Ectodermal cell (in vitro differentiated cells): Measurements from ENCODE around the gene GIT1.

Source experiments
- H3K27ac ChIP-seq: 2 replicates; pipeline ENCODE4 v1.7.0; 2013; ENCODE audit warnings: mild to moderate bottlenecking, low read depth, low read length; ENCODE audit not compliant: insufficient read depth, poor library complexity, severe bottlenecking
- H3K27me3 ChIP-seq: 2 replicates; pipeline ENCODE4 v1.7.0; 2013; ENCODE audit warnings: mild to moderate bottlenecking, low read length; ENCODE audit not compliant: insufficient read depth, control insufficient read depth, poor library complexity, severe bottlenecking
- H3K36me3 ChIP-seq: one replicate; pipeline ENCODE4 v1.7.0; 2013; ENCODE audit warnings: low read length; ENCODE audit not compliant: control insufficient read depth, insufficient read depth
- H3K4me1 ChIP-seq: one replicate; pipeline ENCODE4 v1.7.0; 2013; ENCODE audit warnings: low read length; ENCODE audit not compliant: control insufficient read depth, insufficient read depth
- H3K4me3 ChIP-seq: 2 replicates; pipeline ENCODE4 v1.7.0; 2013; ENCODE audit warnings: low read depth, low read length, control low read depth; ENCODE audit not compliant: insufficient read depth
- H3K9me3 ChIP-seq: 2 replicates; pipeline ENCODE4 v1.7.0; 2013; ENCODE audit warnings: mild to moderate bottlenecking, low read length, moderate library complexity; ENCODE audit not compliant: control insufficient read depth
- WGBS, 2 experiments: methylation state at CpG; one replicate each; pipeline ENCODE4 v1.1.7; 2013; ENCODE audit warnings: missing lambda C conversion rate in 2 of 2; 5-methylcytosine and 5-hydroxymethylcytosine counted together

GIT1 gene

DNA sequence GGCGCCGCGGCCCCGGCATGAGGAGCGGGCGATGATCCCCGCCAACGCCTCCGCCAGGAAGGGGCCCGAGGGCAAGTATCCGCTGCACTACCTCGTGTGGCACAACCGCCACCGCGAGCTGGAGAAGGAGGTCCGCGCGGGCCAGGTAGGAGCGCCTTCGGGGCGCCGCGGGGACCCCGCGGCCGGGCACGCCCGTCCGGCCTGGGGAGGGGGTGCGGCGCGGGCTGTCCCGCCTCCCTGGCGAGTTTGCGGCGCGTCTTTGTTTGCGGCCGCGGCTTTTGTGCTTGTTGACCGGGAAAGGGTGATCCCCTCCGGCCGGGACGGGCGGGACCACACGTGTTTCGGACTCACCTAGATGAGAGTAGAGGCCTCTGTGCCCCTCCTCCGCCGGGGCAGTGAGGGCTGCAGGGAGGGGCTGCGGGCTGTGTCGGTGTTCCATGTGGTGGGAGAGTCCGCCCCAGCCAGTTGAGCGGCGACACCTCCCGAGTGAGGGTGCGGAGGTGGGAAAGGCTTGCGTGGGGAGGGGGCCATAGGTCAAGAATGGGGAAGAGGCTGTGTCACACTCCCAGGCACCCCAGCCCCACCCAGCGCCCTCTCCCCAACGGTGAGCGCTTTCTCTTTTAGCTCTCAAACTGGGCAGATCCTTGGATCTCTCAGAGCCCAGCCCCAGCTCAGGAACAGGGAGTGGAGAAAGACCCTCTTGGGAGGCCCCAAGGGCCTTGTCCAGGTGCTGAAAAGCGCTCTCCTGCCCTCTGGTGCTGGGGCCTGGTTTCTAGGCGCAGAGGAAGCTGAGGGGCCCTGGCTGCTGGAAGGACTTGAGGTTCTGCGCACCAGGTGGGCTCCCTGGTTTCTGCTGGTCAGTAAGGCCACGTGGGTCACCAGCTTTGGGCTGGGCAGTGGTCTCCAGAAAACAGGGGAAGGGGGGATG is 4.4 kb upstream of the GIT1 start:
- Histone ChIP-seq H3K27me3 (peaks cover 16% of the 10 kb centered on the region), H3K4me1 (peaks cover 63% of the 10 kb centered on the region), H3K36me3 (no peaks in the 10 kb centered on the region), H3K4me3 (peak overlapping the region; percentile 56), H3K27ac (no peak overlapping the region), H3K9me3 (no peaks in the 10 kb centered on the region)
- 2% methylated on average over 64 of the region's 64 CpGs for WGBS, 2 experiments

- H3K4me1 ChIP-seq, result peaks cover 66% of the 10 kb centered on the region
- whole genome bisulfite sequencing, 2 experiments, result 1% methylated on average over 96 of the region's 96 CpGs
- peaks cover 16% of the 10 kb centered on the region for H3K27me3 ChIP-seq
- H3K36me3 ChIP-seq, result no peaks in the 10 kb centered on the region
- peak within 1 kb of the TSS; percentile 56 for H3K4me3 ChIP-seq
- H3K27ac ChIP-seq, result peak within 1 kb of the TSS; percentile 74
- no peaks in the 10 kb centered on the region for H3K9me3 ChIP-seq
Measured at GRCh38 chr17:29592850-29593551, 3.6 kb upstream of the GIT1 start, which contains the start of gene ANKRD13B. Gene ANKRD13B, plus strand, starts transcription at chr17:29593132. Its CDS starts 490 bp downstream, at chr17:29593622.

DNA sequence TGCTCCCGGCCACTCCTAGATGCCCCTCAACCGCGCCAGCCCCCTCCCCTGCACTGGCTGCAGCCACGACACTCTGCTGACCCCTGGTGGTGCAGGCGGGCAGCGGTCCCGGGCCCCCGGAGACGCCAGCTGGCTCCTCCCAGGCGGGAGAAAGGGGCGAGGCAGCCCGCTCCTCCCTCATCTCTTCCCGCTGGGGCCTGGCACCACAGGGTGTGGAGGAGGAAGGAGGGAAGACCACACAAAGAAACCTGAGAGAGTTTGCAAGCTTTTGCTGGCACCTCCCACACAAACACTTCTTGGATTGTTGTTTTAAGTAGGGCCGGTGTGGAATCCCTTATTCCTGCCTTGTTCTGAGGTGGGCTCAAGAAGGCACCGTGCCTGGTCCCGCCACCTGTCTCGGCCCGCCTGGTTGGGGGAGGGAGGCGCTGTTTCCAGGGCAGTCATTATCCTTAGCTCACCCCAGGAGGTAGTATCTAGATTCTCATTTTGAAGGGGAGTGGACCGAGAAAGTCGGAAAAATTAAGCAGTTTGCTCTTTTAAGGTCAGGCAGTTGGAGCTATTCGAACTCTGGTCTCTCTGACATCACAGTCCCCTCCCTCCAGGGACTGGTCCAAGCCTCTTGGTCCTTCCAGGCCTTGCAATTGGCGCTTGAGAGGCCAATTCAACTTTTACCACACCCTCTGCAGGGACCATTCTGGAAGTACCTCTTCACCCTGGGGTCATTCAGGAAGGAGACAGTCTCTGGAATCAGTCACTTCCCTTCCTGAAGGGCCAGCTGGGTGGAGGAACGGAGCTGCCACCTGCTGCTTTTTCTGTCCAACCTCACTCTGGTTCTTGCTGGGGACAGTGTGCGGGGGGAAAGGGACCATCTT is 2.5 kb upstream of the GIT1 start:
- Histone ChIP-seq H3K4me3 (peak overlapping the region; percentile 42), H3K27me3 (peaks cover 16% of the 10 kb centered on the region), H3K36me3 (no peaks in the 10 kb centered on the region), H3K9me3 (no peaks in the 10 kb centered on the region), H3K4me1 (peaks cover 66% of the 10 kb centered on the region), H3K27ac (peak overlapping the region; percentile 74)
- 5 to 6% methylated on average over 25 of the region's 25 CpGs for WGBS, 2 experiments

DNA sequence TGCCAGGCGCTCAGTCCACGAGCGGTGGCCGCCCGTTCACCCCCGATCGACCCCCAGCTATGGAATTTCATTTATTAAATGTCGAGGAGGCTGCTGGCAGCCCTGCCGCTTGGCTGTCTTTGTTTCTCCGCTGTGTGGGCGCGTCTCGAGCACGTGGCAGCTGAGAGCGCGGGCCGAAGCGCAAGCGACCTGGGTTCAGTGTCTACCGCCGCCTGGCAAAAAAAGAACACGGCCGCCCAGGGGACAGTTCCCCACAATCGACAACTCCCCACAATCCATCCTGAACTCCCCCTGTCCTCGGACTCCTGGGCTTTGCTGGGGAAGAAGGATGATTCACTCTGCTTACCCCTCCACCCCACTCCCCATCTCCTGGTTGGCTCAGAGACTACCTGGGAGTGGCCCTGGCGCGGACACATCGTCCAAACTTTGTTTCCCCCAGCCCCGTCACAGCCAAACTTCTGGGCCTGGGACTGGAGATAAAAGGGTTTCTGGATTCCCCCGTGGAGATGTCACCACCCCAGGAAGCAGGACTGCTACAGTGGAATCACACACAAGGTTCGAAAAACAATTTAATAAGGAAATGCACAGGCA is 1.8 kb upstream of the GIT1 start:
- H3K27ac ChIP-seq, result no peak overlapping the region
- peak overlapping the region; percentile 42 for H3K4me3 ChIP-seq
- peaks cover 16% of the 10 kb centered on the region for H3K27me3 ChIP-seq
- no peaks in the 10 kb centered on the region for H3K36me3 ChIP-seq
- WGBS, 2 experiments, result 0 to 1% methylated on average over 31 of the region's 31 CpGs
- peaks cover 61% of the 10 kb centered on the region for H3K4me1 ChIP-seq
- H3K9me3 ChIP-seq, result no peaks in the 10 kb centered on the region

- 23 to 27% methylated on average over 30 of the region's 30 CpGs for WGBS, 2 experiments
- H3K4me3 ChIP-seq, result peak overlapping the region; percentile 42
- no peaks in the 10 kb centered on the region for H3K9me3 ChIP-seq
- peaks cover 58% of the 10 kb centered on the region for H3K4me1 ChIP-seq
- H3K27me3 ChIP-seq, result peaks cover 16% of the 10 kb centered on the region
- no peaks in the 10 kb centered on the region for H3K36me3 ChIP-seq
- no peak overlapping the region for H3K27ac ChIP-seq
Measured at GRCh38 chr17:29590411-29591145, 1.1 kb upstream of the GIT1 start.

DNA sequence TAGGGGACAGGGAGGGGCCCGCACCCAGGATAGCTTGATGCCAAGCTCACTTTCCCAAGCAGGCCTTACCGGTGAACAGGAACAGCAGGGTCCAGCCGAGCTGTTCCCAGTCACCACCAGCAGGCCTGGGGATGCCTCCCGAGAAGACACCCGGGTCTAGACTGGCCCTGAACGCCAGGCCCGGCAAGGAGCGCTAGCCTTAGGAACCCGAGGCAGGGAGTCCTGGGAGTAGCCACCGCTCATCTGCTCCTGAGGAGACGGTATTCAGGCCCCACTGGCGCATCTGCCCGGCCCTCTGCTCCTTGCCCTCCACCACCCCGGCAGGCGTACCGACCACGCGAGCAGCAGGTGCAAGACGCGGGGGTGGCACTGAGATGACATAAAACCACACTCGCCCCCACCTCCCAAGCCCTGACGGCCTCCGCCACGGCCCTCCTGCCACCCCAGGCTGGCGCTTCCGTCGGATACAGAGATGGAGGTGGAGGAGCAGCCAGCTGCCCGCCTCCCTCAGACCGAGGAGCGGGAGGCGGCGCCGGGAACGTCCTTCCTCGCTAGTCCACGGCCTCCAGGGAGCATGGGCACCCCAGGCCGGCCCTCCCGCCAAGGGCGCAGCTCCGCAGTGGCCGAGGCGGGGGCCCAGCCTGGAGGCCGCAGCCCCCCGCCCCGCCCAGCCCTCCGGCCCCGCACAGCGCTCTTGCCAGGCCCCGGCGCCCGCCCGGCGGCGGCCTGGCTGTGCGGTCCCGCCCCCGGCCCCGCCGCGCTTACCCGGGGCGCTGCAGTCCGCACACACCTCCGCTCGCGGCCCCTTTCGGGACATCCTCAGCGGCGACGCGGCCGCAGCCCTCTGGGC is 661 bp downstream of the GIT1 start:
- Histone ChIP-seq H3K9me3 (no peaks in the 10 kb centered on the region), H3K4me3 (peak overlapping the region; percentile 88), H3K27me3 (peaks cover 13% of the 10 kb centered on the region), H3K4me1 (peaks cover 56% of the 10 kb centered on the region), H3K36me3 (no peaks in the 10 kb centered on the region), H3K27ac (no peak overlapping the region)
- WGBS, 2 experiments, result 1% methylated on average over 72 of the region's 72 CpGs

DNA sequence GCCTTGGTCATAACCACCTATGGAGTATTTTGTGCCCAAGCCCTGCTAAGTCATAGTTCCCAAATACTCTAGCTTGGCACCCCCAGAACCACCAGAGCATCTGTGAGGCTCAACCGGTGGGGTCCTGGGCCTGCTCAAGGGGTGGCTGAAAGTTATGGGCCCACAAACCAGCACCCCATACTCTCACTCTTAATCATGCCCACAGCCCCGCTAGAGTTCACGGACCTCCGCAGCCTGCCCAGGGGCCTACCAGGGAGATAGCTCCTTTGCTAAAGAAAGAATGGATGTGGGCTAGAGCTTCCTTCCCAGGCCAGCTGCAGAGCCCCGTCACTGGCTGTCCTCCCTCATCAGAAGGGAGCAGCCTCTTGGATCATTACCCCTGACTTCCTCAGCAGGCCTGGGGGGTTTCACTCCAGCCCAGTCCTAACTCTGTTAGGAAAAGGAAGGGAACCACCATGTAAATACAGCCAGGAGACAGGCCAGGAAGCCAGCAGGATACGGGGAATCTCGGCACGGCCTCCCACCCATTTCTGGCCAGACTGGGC is 1.4 kb downstream of the GIT1 start:
- peak overlapping the region; percentile 88 for H3K4me3 ChIP-seq
- no peaks in the 10 kb centered on the region for H3K36me3 ChIP-seq
- no peaks in the 10 kb centered on the region for H3K9me3 ChIP-seq
- H3K4me1 ChIP-seq, result peaks cover 56% of the 10 kb centered on the region
- no peak overlapping the region for H3K27ac ChIP-seq
- 49 to 55% methylated on average over 8 of the region's 8 CpGs for WGBS, 2 experiments
- H3K27me3 ChIP-seq, result peaks cover 10% of the 10 kb centered on the region

GRCh38 chr17:29587591-29587990 is 1.9 kb downstream of the GIT1 start:
- WGBS, 2 experiments, result 64 to 73% methylated on average over 6 of the region's 6 CpGs
- H3K9me3 ChIP-seq, result no peaks in the 10 kb centered on the region
- H3K27me3 ChIP-seq, result peaks cover 10% of the 10 kb centered on the region
- peaks cover 53% of the 10 kb centered on the region for H3K4me1 ChIP-seq
- peak overlapping the region; percentile 88 for H3K4me3 ChIP-seq
- H3K36me3 ChIP-seq, result no peaks in the 10 kb centered on the region
- no peak overlapping the region for H3K27ac ChIP-seq
